SU-DHL-6 (cell line): ENCODE results near the gene ALS2.

Experiments
- H2AFZ ChIP-seq: fragments of 200-600 bp; sonication (generic); 2 replicates; pipeline ENCODE4 v1.6.1; 2014; ENCODE audit warnings: low read depth, mild to moderate bottlenecking, moderate library complexity, mixed read lengths, antibody characterized with exemption, low read length; ENCODE audit not compliant: severe bottlenecking
- H3F3A ChIP-seq: fragments of 200-600 bp; shearing (Covaris generic); 2 replicates; pipeline ENCODE4 v1.6.0; 2016; ENCODE audit warnings: antibody characterized with exemption, mild to moderate bottlenecking; ENCODE audit not compliant: insufficient read depth
- H3K27ac ChIP-seq: fragments of 200-600 bp; sonication (generic); 2 replicates; pipeline ENCODE4 v1.5.1; 2016; ENCODE audit warnings: low read depth, mild to moderate bottlenecking, low read length, moderate library complexity, mixed read lengths
- H3K27me3 ChIP-seq: fragments of 200-600 bp; sonication (generic), shearing (Covaris generic); 2 replicates; pipeline ENCODE4 v1.6.0; 2014; ENCODE audit warnings: mild to moderate bottlenecking, low read length
- H3K36me3 ChIP-seq: fragments of 200-600 bp; sonication (generic); 2 replicates; pipeline ENCODE4 v1.6.1; 2014; ENCODE audit warnings: mild to moderate bottlenecking, low read length, mixed read lengths
- H3K4me2 ChIP-seq: fragments of 300-600, 200-600 bp; shearing (Covaris generic), sonication (generic); 2 replicates; pipeline ENCODE4 v1.6.0; 2014; ENCODE audit warnings: low read length, low read depth, mild to moderate bottlenecking; ENCODE audit not compliant: poor library complexity, severe bottlenecking
- H3K4me3 ChIP-seq: fragments of 200-600 bp; sonication (generic); 2 replicates; pipeline ENCODE4 v1.5.1; 2014; ENCODE audit warnings: antibody characterized with exemption, low read length, mild to moderate bottlenecking, mixed read lengths; ENCODE audit not compliant: insufficient read depth, poor library complexity, severe bottlenecking
- H3K79me2 ChIP-seq: fragments of 200-600 bp; sonication (generic); 2 replicates; pipeline ENCODE4 v1.6.1; 2014; ENCODE audit warnings: mild to moderate bottlenecking, low read length, moderate library complexity; ENCODE audit not compliant: insufficient read depth
- H3K9ac ChIP-seq: fragments of 200-600 bp; sonication (generic); 2 replicates; pipeline ENCODE4 v1.7.0; 2014; ENCODE audit warnings: mild to moderate bottlenecking, low read length
- H3K9me2 ChIP-seq: fragments of 200-600 bp; sonication (generic); replicated peaks from 2 replicates; pipeline ENCODE4 v1.6.1; 2014; ENCODE audit warnings: low read length; ENCODE audit not compliant: insufficient read depth
- H3K9me3 ChIP-seq: fragments of 200-600 bp; sonication (generic); 2 replicates; pipeline ENCODE4 v1.6.1; 2014; ENCODE audit warnings: low read length, mixed read lengths; ENCODE audit not compliant: insufficient read depth
- H4K20me1 ChIP-seq: fragments of 200-600 bp; sonication (generic); 2 replicates; pipeline ENCODE4 v1.6.1; 2014; ENCODE audit warnings: low read depth, mild to moderate bottlenecking, antibody characterized with exemption, low read length, moderate library complexity, mixed read lengths
- CTCF ChIP-seq: fragments of 200-600 bp; sonication (generic); IDR thresholded peaks from one replicate; pipeline ENCODE4 v1.5.1; 2017; ENCODE audit warnings: antibody characterized with exemption, mild to moderate bottlenecking, low read length, moderate library complexity; ENCODE audit not compliant: insufficient read depth, poor library complexity, severe bottlenecking
- EZH2phosphoT487 ChIP-seq: fragments of 200-600 bp; sonication (generic), shearing (Covaris generic); conservative IDR thresholded peaks from 2 replicates; pipeline ENCODE4 v1.6.1; 2018; ENCODE audit warnings: mild to moderate bottlenecking, antibody characterized with exemption, low read length, moderate library complexity, mixed read lengths

The ALS2 gene

GRCh38 chr2:201709747-201710146 is 71.0 kb downstream of the ALS2 start:
- Histone ChIP-seq H3K36me3 (no peaks in the 10 kb centered on the region), H3K79me2 (no peaks in the 10 kb centered on the region), H2AFZ (no peak overlapping the region), H3K9ac (no peak overlapping the region), H3K9me2 (no peaks in the 10 kb centered on the region), H3K27me3 (no peaks in the 10 kb centered on the region), H3K27ac (no peak overlapping the region), H3K4me3 (no peak overlapping the region), H3K9me3 (no peaks in the 10 kb centered on the region), H3K4me2 (no peak overlapping the region), H4K20me1 (no peaks in the 10 kb centered on the region), H3F3A (no peaks in the 10 kb centered on the region)
- no peak for TF ChIP-seq EZH2phosphoT487

GRCh38 chr2:201709049-201709448 is 71.7 kb downstream of the ALS2 start:
- Histone ChIP-seq H3K4me3 (no peak overlapping the region), H3K79me2 (no peaks in the 10 kb centered on the region), H3K36me3 (no peaks in the 10 kb centered on the region), H3K9ac (no peak overlapping the region), H3K27ac (no peak overlapping the region), H3K9me2 (no peaks in the 10 kb centered on the region), H3F3A (no peaks in the 10 kb centered on the region), H3K9me3 (no peaks in the 10 kb centered on the region), H2AFZ (no peak overlapping the region), H4K20me1 (no peaks in the 10 kb centered on the region), H3K27me3 (no peaks in the 10 kb centered on the region), H3K4me2 (no peak overlapping the region)
- TF ChIP-seq CTCF, result no peak
- no peak for TF ChIP-seq EZH2phosphoT487

GRCh38 chr2:201707753-201708152 is 73.0 kb downstream of the ALS2 start:
- TF ChIP-seq CTCF, result no peak
- no peak for TF ChIP-seq EZH2phosphoT487
- Histone ChIP-seq H2AFZ (no peak overlapping the region), H3K36me3 (no peaks in the 10 kb centered on the region), H3K27me3 (no peaks in the 10 kb centered on the region), H3K9me2 (no peaks in the 10 kb centered on the region), H3K79me2 (no peaks in the 10 kb centered on the region), H3K4me2 (no peak overlapping the region), H3K4me3 (no peak overlapping the region), H3F3A (no peaks in the 10 kb centered on the region), H3K9me3 (no peaks in the 10 kb centered on the region), H3K27ac (no peak overlapping the region), H4K20me1 (no peaks in the 10 kb centered on the region), H3K9ac (no peak overlapping the region)

- H3K9me3 ChIP-seq, result no peaks in the 10 kb centered on the region
- no peak overlapping the region for H3K4me3 ChIP-seq
- H3K27me3 ChIP-seq, result no peaks in the 10 kb centered on the region
- H3K36me3 ChIP-seq, result no peaks in the 10 kb centered on the region
- no peak overlapping the region for H3K9ac ChIP-seq
- no peaks in the 10 kb centered on the region for H3K79me2 ChIP-seq
- no peak overlapping the region for H3K4me2 ChIP-seq
- no peak for TF ChIP-seq CTCF
- no peak for TF ChIP-seq EZH2phosphoT487
- no peak overlapping the region for H2AFZ ChIP-seq
- H4K20me1 ChIP-seq, result no peaks in the 10 kb centered on the region
- no peak overlapping the region for H3K27ac ChIP-seq
- no peaks in the 10 kb centered on the region for H3F3A ChIP-seq
- H3K9me2 ChIP-seq, result no peaks in the 10 kb centered on the region
These were observed 73.6 kb downstream of the ALS2 start for GRCh38 chr2:201707142-201707541.
